Measurements from ENCODE around the gene SIGLEC6.

DNA sequence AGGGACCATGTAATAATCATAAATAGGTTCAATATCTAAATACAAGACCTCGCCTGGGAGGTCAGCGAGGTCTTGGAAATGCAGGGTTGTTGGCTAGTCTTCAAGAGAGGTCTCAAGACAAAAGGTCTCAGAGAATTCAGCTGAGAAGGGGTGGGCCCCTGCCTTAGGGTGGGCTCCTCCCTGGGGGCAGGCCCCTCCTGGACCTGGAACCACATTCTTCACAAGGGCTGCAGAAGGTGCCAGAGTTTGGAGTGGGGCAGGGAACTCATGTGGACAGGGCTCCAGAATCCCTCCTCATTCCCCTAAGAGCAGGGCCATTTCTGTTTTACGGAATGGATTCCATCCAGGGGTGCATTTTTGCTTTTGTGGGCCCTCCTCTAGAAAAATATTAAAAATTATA lies 43.0 kb downstream of the SIGLEC6 start:
- no peak for TF ChIP-seq POLR2A (IDR thresholded peaks at IDR 0.05)
- TF ChIP-seq, protein P1, sequence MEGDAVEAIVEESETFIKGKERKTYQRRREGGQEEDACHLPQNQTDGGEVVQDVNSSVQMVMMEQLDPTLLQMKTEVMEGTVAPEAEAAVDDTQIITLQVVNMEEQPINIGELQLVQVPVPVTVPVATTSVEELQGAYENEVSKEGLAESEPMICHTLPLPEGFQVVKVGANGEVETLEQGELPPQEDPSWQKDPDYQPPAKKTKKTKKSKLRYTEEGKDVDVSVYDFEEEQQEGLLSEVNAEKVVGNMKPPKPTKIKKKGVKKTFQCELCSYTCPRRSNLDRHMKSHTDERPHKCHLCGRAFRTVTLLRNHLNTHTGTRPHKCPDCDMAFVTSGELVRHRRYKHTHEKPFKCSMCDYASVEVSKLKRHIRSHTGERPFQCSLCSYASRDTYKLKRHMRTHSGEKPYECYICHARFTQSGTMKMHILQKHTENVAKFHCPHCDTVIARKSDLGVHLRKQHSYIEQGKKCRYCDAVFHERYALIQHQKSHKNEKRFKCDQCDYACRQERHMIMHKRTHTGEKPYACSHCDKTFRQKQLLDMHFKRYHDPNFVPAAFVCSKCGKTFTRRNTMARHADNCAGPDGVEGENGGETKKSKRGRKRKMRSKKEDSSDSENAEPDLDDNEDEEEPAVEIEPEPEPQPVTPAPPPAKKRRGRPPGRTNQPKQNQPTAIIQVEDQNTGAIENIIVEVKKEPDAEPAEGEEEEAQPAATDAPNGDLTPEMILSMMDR (IDR thresholded peaks at IDR 0.05): no peak

All from testis (tissue), 2 donors.